Fibroblast of lung (primary cell): ENCODE measurements around the gene RSL24D1. TPM values are rescaled to one million over a fixed set of nuclear protein-coding genes. Genes with fewer than 3 reads are reported as not detected.

ENCODE experiments used
- DNase-seq, 2 donors: peaks; one replicate each; pipeline versions ENCODE4 v3.0.0 to v3.0.0-alpha.2; 2010; ENCODE audit warnings: low read depth in 2 of 2
- H2AFZ ChIP-seq: 2 replicates; pipeline ENCODE4 v1.5.1; 2012; ENCODE audit warnings: low read length, control low read depth, inconsistent platforms
- H3K27ac ChIP-seq: 2 replicates; pipeline ENCODE4 v1.5.1; 2011; ENCODE audit warnings: low read length, control low read depth; ENCODE audit not compliant: insufficient read depth
- H3K27me3 ChIP-seq: 2 replicates; pipeline ENCODE4 v1.5.1; 2011; ENCODE audit warnings: mild to moderate bottlenecking, low read length; ENCODE audit not compliant: control insufficient read depth, insufficient read depth
- H3K36me3 ChIP-seq: 2 replicates; pipeline ENCODE4 v1.5.1; 2011; ENCODE audit warnings: low read length; ENCODE audit not compliant: control insufficient read depth, insufficient read depth
- H3K4me1 ChIP-seq: 2 replicates; pipeline ENCODE4 v1.5.1; 2011; ENCODE audit warnings: low read length; ENCODE audit not compliant: control insufficient read depth, insufficient read depth; ENCODE audit errors: extremely low read depth
- H3K4me2 ChIP-seq: 2 replicates; pipeline ENCODE4 v1.5.1; 2011; ENCODE audit warnings: low read length, control low read depth; ENCODE audit not compliant: insufficient read depth; ENCODE audit errors: extremely low read depth
- H3K4me3 ChIP-seq, 4 experiments: fragments of 200-600 bp in 1 of 4; sonication (generic) in 1 of 4; replicated peaks in 1 of 4; 2 replicates each; pipeline ENCODE4 v1.5.1; 2011 to 2016; ENCODE audit warnings: low read length in 4 of 4, low read depth in 3 of 4, mild to moderate bottlenecking in 3 of 4, control low read depth in 2 of 4, inconsistent platforms in 1 of 4, mixed read lengths in 1 of 4; ENCODE audit not compliant: insufficient read depth in 1 of 4; ENCODE audit errors: control extremely low read depth in 1 of 4
- H3K79me2 ChIP-seq: 2 replicates; pipeline ENCODE4 v1.5.1; 2012; ENCODE audit warnings: mild to moderate bottlenecking, low read length, inconsistent platforms; ENCODE audit not compliant: control insufficient read depth, insufficient read depth
- H3K9ac ChIP-seq: 2 replicates; pipeline ENCODE4 v1.5.1; 2011; ENCODE audit warnings: mild to moderate bottlenecking, low read length, control low read depth; ENCODE audit not compliant: insufficient read depth
- H3K9me3 ChIP-seq: 2 replicates; pipeline ENCODE4 v1.5.1; 2012; ENCODE audit warnings: low read depth, low read length; ENCODE audit not compliant: control insufficient read depth, insufficient read depth
- H4K20me1 ChIP-seq: 2 replicates; pipeline ENCODE4 v1.5.1; 2011; ENCODE audit warnings: low read length; ENCODE audit not compliant: control insufficient read depth, insufficient read depth; ENCODE audit errors: extremely low read depth
- EZH2 ChIP-seq: IDR thresholded peaks from 2 replicates; pipeline ENCODE4 v1.5.1; 2012; ENCODE audit warnings: low read length, control low read depth, mild to moderate bottlenecking; ENCODE audit errors: missing control alignments
- polyA plus RNA-seq, 2 donors: library from polyadenylated mRNA; depleted of rRNA in 1 of 2; stranded (reverse) in 1 of 2; unstranded in 1 of 2; fragments of >200 nt; gene quantifications; 2 replicates each; pipeline ENCODE4 v1.2.1, GENCODE V29; 2011 to 2012; ENCODE audit warnings: missing spikeins in 1 of 2
- total RNA-seq: library from RNA; depleted of rRNA; stranded (reverse); fragments of >200 nt; gene quantifications from 2 replicates; pipeline ENCODE4 v1.2.1, GENCODE V29; 2014

The RSL24D1 gene
- total and polyA plus RNA-seq, 2 donors (not counting 1 experiment from before 2014, with no cell fraction given): 56.8 to 117 TPM

DNA sequence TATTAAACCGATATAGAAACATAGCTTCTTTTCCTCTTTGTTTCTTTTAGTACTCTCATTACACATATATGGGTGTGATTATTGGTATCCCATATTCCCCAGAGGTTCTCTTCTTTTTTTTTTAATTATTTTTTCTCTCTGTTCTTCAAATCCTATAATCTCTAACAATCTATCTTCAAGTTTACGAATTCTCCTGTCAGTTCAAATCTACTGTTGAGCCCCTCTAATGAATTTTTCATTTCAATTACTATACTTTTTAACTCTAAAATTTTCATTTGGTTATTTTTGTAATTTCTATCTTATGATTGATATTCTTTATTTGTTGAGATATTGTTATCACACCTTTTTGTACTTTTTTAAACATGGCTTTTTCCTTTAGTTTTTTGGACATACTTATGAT, 64.1 kb downstream of the RSL24D1 start:
- no peaks in the 10 kb centered on the region for H3K79me2 ChIP-seq
- DNase-seq: no peak
- H2AFZ ChIP-seq: no peak overlapping the region
- H3K4me1 ChIP-seq: no peaks in the 10 kb centered on the region
- no peak overlapping the region for H3K27ac ChIP-seq
- H3K4me2 ChIP-seq: no peak overlapping the region
- no peak for TF ChIP-seq EZH2
- no peaks in the 10 kb centered on the region for H3K27me3 ChIP-seq
- H3K36me3 ChIP-seq: no peaks in the 10 kb centered on the region
- no peak overlapping the region for H3K9ac ChIP-seq
- H3K4me3 ChIP-seq: no peak overlapping the region
- H4K20me1 ChIP-seq: no peaks in the 10 kb centered on the region
- H3K9me3 ChIP-seq: no peaks in the 10 kb centered on the region

Other genes with a start within 250 kb of the RSL24D1 start
- gene RAB27A, start 92.9 kb upstream of the RSL24D1 start, total RNA-seq: 10.3 and 14.4 TPM in 2 replicates
- 34.9 and 47.4 TPM in 2 replicates for gene RAB27A, start 92.9 kb upstream of the RSL24D1 start, polyA plus RNA-seq
- gene PIGBOS1, start 122.2 kb upstream of the RSL24D1 start, total RNA-seq: 7.4 and 10.9 TPM in 2 replicates
- 18.5 and 19.2 TPM in 2 replicates for gene PIGBOS1, start 122.2 kb upstream of the RSL24D1 start, polyA plus RNA-seq
- gene PIGB, start 122.3 kb upstream of the RSL24D1 start, total RNA-seq: 9.0 and 18.8 TPM in 2 replicates
- gene PIGB, start 122.3 kb upstream of the RSL24D1 start, polyA plus RNA-seq: 24.1 and 27.4 TPM in 2 replicates
- gene CCPG1, start 211.4 kb upstream of the RSL24D1 start, total RNA-seq: 64.6 and 80.9 TPM in 2 replicates
- 32.5 and 50.0 TPM in 2 replicates for gene CCPG1, start 211.4 kb upstream of the RSL24D1 start, polyA plus RNA-seq
- 2.3 and 3.1 TPM in 2 replicates for gene PIERCE2, start 211.6 kb upstream of the RSL24D1 start, total RNA-seq
- 3.2 and 4.0 TPM in 2 replicates for gene PIERCE2, start 211.6 kb upstream of the RSL24D1 start, polyA plus RNA-seq